Measurements from ENCODE around the gene PRTG.
"Not testable (repeated sequence)": the region's sequence is repeated elsewhere in the genome, so short reads cannot be mapped to it uniquely, and the experiment has no call there.

The PRTG gene

GRCh38 chr15:55743729-55744655, 1.0 kb upstream of the PRTG start:
- no peak for DNase-seq (ENCODE audit: low spot score)

- no peak for DNase-seq (ENCODE audit: low spot score)
Measured at GRCh38 chr15:55742498-55742926, 440 bp downstream of the PRTG start.

- DNase-seq (ENCODE audit: low spot score), result no peak
Measured at GRCh38 chr15:55741833-55742497, 987 bp downstream of the PRTG start.

GRCh38 chr15:55740981-55741832, 1.7 kb downstream of the PRTG start:
- no peak for DNase-seq (ENCODE audit: low spot score)

- no peak for DNase-seq (ENCODE audit: low spot score)
Measured at GRCh38 chr15:55740359-55740878, 2.5 kb downstream of the PRTG start.

GRCh38 chr15:55739641-55740040, 3.3 kb downstream of the PRTG start:
- no peak for DNase-seq (ENCODE audit: low spot score)

GRCh38 chr15:55738715-55739114, 4.2 kb downstream of the PRTG start:
- DNase-seq (ENCODE audit: low spot score), result no peak

GRCh38 chr15:55737373-55737772, 5.6 kb downstream of the PRTG start:
- no peak for DNase-seq (ENCODE audit: low spot score)

- DNase-seq (ENCODE audit: low spot score), result no peak
Measured at GRCh38 chr15:55736756-55737155, 6.2 kb downstream of the PRTG start.

- no peak for DNase-seq (ENCODE audit: low spot score)
Measured at GRCh38 chr15:55734641-55735040, 8.3 kb downstream of the PRTG start.

- not testable (repeated sequence) for DNase-seq (ENCODE audit: low spot score)
Measured at GRCh38 chr15:55733461-55733860, 9.5 kb downstream of the PRTG start.

- DNase-seq (ENCODE audit: low spot score), result no peak
Measured at GRCh38 chr15:55721554-55722185, 21.3 kb downstream of the PRTG start.

- DNase-seq (ENCODE audit: low spot score), result no peak
Measured at GRCh38 chr15:55715355-55716076, 27.4 kb downstream of the PRTG start.

- DNase-seq (ENCODE audit: low spot score), result no peak
Measured at GRCh38 chr15:55714064-55714463, 28.9 kb downstream of the PRTG start.

- no peak for DNase-seq (ENCODE audit: low spot score)
Measured at GRCh38 chr15:55712363-55712762, 30.6 kb downstream of the PRTG start.

GRCh38 chr15:55710286-55710685, 32.7 kb downstream of the PRTG start:
- DNase-seq (ENCODE audit: low spot score), result no peak

GRCh38 chr15:55709458-55709857, 33.5 kb downstream of the PRTG start:
- DNase-seq (ENCODE audit: low spot score), result no peak

GRCh38 chr15:55708720-55709119, 34.2 kb downstream of the PRTG start:
- DNase-seq (ENCODE audit: low spot score), result no peak

- DNase-seq (ENCODE audit: low spot score), result no peak
Measured at GRCh38 chr15:55707951-55708350, 35.0 kb downstream of the PRTG start.

- no peak for DNase-seq (ENCODE audit: low spot score)
Measured at GRCh38 chr15:55707518-55707917, 35.4 kb downstream of the PRTG start.

- no peak for DNase-seq (ENCODE audit: low spot score)
Measured at GRCh38 chr15:55703873-55704301, 39.1 kb downstream of the PRTG start.

Measured in pons (tissue), 1 donor.